ENCODE data around the gene LRP1B.

The LRP1B gene

GRCh38 chr2:140814141-140814540, 1316.7 kb downstream of the LRP1B start:
- DNase-seq (ENCODE audit: low spot score) = no peak

- no peak for DNase-seq (ENCODE audit: low spot score)
These were observed 1322.0 kb downstream of the LRP1B start for GRCh38 chr2:140808820-140809219.

GRCh38 chr2:140808211-140808610, 1322.6 kb downstream of the LRP1B start:
- DNase-seq (ENCODE audit: low spot score) = no peak

GRCh38 chr2:140804700-140805260, 1326.0 kb downstream of the LRP1B start:
- no peak for DNase-seq (ENCODE audit: low spot score)

- no peak for DNase-seq (ENCODE audit: low spot score)
These were observed 1329.5 kb downstream of the LRP1B start for GRCh38 chr2:140801311-140801710.

- DNase-seq (ENCODE audit: low spot score) = no peak
These were observed 1333.1 kb downstream of the LRP1B start for GRCh38 chr2:140797718-140798117.

- DNase-seq (ENCODE audit: low spot score) = no peak
These were observed 1339.0 kb downstream of the LRP1B start for GRCh38 chr2:140791802-140792201.

- no peak for DNase-seq (ENCODE audit: low spot score)
These were observed 1344.2 kb downstream of the LRP1B start for GRCh38 chr2:140786585-140786984.

- DNase-seq (ENCODE audit: low spot score) = no peak
These were observed 1355.4 kb downstream of the LRP1B start for GRCh38 chr2:140775411-140775810.

- DNase-seq (ENCODE audit: low spot score) = no peak
These were observed 1360.2 kb downstream of the LRP1B start for GRCh38 chr2:140770645-140771044.

GRCh38 chr2:140761807-140762206, 1369.0 kb downstream of the LRP1B start:
- no peak for DNase-seq (ENCODE audit: low spot score)

- DNase-seq (ENCODE audit: low spot score) = peak; percentile 27
These were observed 1371.2 kb downstream of the LRP1B start for GRCh38 chr2:140759426-140760156.

GRCh38 chr2:140747665-140748064, 1383.2 kb downstream of the LRP1B start:
- no peak for DNase-seq (ENCODE audit: low spot score)

- no peak for DNase-seq (ENCODE audit: low spot score)
These were observed 1383.7 kb downstream of the LRP1B start for GRCh38 chr2:140747090-140747489.

- DNase-seq (ENCODE audit: low spot score) = no peak
These were observed 1386.4 kb downstream of the LRP1B start for GRCh38 chr2:140744379-140744778.

GRCh38 chr2:140737006-140737405, 1393.8 kb downstream of the LRP1B start:
- DNase-seq (ENCODE audit: low spot score) = no peak

- no peak for DNase-seq (ENCODE audit: low spot score)
These were observed 1395.8 kb downstream of the LRP1B start for GRCh38 chr2:140734992-140735391.

GRCh38 chr2:140718999-140719398, 1411.8 kb downstream of the LRP1B start:
- no peak for DNase-seq (ENCODE audit: low spot score)

GRCh38 chr2:140717481-140717880, 1413.3 kb downstream of the LRP1B start:
- no peak for DNase-seq (ENCODE audit: low spot score)

- no peak for DNase-seq (ENCODE audit: low spot score)
These were observed 1416.2 kb downstream of the LRP1B start for GRCh38 chr2:140714586-140714985.

- no peak for DNase-seq (ENCODE audit: low spot score)
These were observed 1418.9 kb downstream of the LRP1B start for GRCh38 chr2:140711867-140712266.

- no peak for DNase-seq (ENCODE audit: low spot score)
These were observed 1429.1 kb downstream of the LRP1B start for GRCh38 chr2:140701726-140702125.

- DNase-seq (ENCODE audit: low spot score) = no peak
These were observed 1432.2 kb downstream of the LRP1B start for GRCh38 chr2:140698636-140699035.

GRCh38 chr2:140696449-140696848, 1434.4 kb downstream of the LRP1B start:
- DNase-seq (ENCODE audit: low spot score) = no peak

Measured in pons (tissue), 1 donor.